Muscle layer of duodenum (tissue), 2 donors: ENCODE results near the gene PRR20D.
"Not testable (repeated sequence)": the region's sequence is repeated elsewhere in the genome, so short reads cannot be mapped to it uniquely, and the experiment has no call there.

Experiments
- H3K27ac ChIP-seq: one replicate; pipeline ENCODE4 v1.7.0; 2013; ENCODE audit warnings: mild to moderate bottlenecking, low read length
- H3K27me3 ChIP-seq: one replicate; pipeline ENCODE4 v1.7.0; 2013; ENCODE audit warnings: low read depth, mild to moderate bottlenecking, control low read depth, low read length
- H3K36me3 ChIP-seq, 2 donors: one replicate each; pipeline ENCODE4 v1.7.0; 2013; ENCODE audit warnings: low read length in 2 of 2, control low read depth in 1 of 2, mild to moderate bottlenecking in 1 of 2; ENCODE audit not compliant: insufficient read depth in 2 of 2, control insufficient read depth in 1 of 2
- H3K4me1 ChIP-seq, 2 donors: one replicate each; pipeline ENCODE4 v1.7.0; 2013; ENCODE audit warnings: low read length in 2 of 2, mild to moderate bottlenecking in 2 of 2, control low read depth in 1 of 2, moderate library complexity in 1 of 2; ENCODE audit not compliant: insufficient read depth in 2 of 2, control insufficient read depth in 1 of 2
- H3K4me3 ChIP-seq, 2 donors: one replicate each; pipeline ENCODE4 v1.7.0; 2013; ENCODE audit warnings: low read length in 2 of 2, low read depth in 1 of 2, mild to moderate bottlenecking in 1 of 2
- H3K9me3 ChIP-seq, 2 donors: one replicate each; pipeline ENCODE4 v1.7.0; 2013; ENCODE audit warnings: low read length in 2 of 2, control low read depth in 1 of 2, mild to moderate bottlenecking in 1 of 2; ENCODE audit not compliant: control insufficient read depth in 1 of 2
- donor health status: healthy.

PRR20D gene

GRCh38 chr13:57166897-57167296 is 6.5 kb downstream of the PRR20D start, which contains the start of gene PRR20E:
PRR20E (plus strand) TSS chr13:57167197; CDS start chr13:57167584, 387 bp downstream.
- not testable (repeated sequence) for H3K27me3 ChIP-seq, H3K9me3 ChIP-seq, H3K27ac ChIP-seq, H3K4me1 ChIP-seq, H3K36me3 ChIP-seq, H3K4me3 ChIP-seq

- no peaks in the 10 kb centered on the region for H3K27me3 ChIP-seq
- H3K27ac ChIP-seq = no peak overlapping the region
- H3K4me1 ChIP-seq = no peaks in the 10 kb centered on the region
- H3K36me3 ChIP-seq = no peaks in the 10 kb centered on the region
- no peak overlapping the region for H3K4me3 ChIP-seq
- no peaks in the 10 kb centered on the region for H3K9me3 ChIP-seq
Observed at GRCh38 chr13:57191667-57192066, 31.2 kb downstream of the PRR20D start.

- Histone ChIP-seq H3K27me3 (no peaks in the 10 kb centered on the region), H3K9me3 (no peaks in the 10 kb centered on the region), H3K4me3 (no peak overlapping the region)
Observed at GRCh38 chr13:57212989-57213388, 52.6 kb downstream of the PRR20D start.

More at GRCh38 chr13:57212989-57213388, 52.6 kb downstream of the PRR20D start:
- Histone ChIP-seq H3K36me3 (no peaks in the 10 kb centered on the region), H3K27ac (no peak overlapping the region), H3K4me1 (no peaks in the 10 kb centered on the region)
